ENCODE measurements around the gene DNAJB2.

GRCh38 chr2:219291910-219292490 lies 12.8 kb downstream of the DNAJB2 start:
- no peak for TF ChIP-seq REST (IDR thresholded peaks at IDR 0.05; ENCODE audit: insufficient read depth in 1 of 2, low read depth in 2 of 2, low read length in 1 of 2)
- TF ChIP-seq CTCF (IDR thresholded peaks at IDR 0.05): no peak
- no peak for TF ChIP-seq TCF7L2 (IDR thresholded peaks at IDR 0.05; ENCODE audit: low read depth, low read length)

All from Panc1 (cell line).